Measurements from ENCODE around the gene KCNAB2.

The KCNAB2 gene

GRCh38 chr1:6099787-6100765 lies 54.4 kb downstream of the KCNAB2 start:
- no peak for DNase-seq

DNA sequence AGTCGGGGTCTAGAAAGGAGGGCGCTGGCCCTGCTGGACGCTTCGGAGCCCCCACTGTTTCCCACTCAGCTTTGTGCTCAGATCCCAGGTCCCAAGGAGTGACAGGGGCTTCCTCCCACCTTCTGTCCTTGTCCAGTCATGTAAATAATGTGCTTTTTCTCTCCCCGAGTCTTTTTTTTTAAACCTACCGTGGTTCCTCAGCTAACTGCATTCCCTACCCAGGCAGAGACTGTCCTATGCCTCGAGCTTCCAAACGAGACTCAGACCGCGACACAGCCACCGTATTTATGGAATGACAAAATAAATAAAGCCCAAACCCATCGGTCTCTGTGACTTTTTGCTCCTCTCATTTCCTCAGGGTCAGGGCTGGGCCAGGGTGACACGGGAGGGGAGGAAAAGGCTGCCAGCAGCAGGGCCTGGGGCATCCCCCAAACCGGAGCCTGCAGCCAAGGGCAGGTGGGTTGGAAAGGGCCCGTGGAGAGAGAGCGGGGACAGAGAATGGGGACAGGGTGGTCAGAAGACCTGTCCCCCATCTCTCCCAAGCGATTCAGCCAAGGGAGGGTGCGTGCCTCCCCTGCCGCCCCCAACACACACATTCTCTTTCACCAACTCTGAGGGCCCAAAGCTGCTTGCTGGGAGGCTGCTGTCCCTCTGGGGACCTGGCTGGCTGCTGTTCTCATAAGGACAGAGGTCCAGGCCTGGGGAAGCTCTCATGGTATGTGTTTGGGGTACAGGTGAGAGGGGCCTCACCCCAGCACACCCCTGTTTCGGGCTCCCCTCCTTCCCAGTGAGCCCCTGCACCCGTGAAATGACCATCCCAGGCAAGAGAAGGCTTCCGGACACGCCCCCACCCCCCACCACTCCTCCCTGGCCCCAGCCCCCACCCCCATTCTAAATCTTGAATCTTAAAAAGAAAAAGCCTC lies 55.4 kb downstream of the KCNAB2 start:
- no peak for DNase-seq

DNA sequence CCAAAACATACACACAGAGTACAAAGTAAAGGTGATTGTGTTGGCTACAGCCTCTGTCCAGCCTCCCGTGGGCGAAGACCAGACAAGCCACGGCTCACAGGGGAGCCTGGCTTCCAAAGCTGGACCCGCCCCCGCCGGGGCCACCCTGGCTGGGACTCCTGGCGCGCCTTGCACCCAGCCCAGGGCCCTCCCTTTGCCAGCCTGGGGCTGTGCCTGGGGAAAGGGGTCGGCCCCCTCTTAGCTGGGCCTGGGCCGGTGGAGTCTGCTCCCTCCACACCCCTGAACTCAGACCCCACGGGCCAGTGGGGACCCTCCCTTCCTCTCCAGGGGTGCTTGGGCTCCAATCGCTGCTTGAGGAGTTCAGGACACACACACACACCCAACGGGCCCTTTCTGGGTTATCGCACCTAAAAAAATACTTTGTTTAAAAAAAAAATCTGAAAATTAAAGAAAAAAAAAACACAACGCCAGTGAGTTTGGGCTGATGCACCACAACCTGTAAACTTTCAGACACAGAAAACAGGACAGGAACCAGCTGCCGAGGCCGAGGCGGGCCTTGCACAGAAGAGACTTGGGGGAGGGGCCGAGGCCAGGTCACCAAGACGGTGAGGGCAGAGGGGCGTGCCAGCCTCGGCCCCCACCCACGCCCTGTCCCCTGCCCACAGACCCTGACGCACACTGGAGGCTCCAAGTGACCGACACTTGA lies 56.3 kb downstream of the KCNAB2 start:
- DNase-seq, result no peak

DNA sequence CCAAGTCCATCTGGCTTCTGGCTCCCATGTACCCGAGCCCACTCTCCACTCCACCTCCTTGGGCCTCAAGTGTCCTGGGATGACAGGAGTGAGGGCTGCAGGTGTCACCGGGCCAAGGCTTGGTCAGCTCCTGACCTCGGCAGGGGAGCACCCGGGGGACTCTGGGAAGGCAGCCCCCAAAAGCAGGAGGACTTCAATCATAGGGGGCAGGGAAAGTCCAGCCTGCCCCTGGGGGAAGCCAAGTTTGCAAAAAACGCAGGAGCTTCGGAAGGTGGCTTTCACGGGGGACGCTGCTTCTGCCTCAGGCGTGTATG lies 56.8 kb downstream of the KCNAB2 start:
- no peak for DNase-seq

DNA sequence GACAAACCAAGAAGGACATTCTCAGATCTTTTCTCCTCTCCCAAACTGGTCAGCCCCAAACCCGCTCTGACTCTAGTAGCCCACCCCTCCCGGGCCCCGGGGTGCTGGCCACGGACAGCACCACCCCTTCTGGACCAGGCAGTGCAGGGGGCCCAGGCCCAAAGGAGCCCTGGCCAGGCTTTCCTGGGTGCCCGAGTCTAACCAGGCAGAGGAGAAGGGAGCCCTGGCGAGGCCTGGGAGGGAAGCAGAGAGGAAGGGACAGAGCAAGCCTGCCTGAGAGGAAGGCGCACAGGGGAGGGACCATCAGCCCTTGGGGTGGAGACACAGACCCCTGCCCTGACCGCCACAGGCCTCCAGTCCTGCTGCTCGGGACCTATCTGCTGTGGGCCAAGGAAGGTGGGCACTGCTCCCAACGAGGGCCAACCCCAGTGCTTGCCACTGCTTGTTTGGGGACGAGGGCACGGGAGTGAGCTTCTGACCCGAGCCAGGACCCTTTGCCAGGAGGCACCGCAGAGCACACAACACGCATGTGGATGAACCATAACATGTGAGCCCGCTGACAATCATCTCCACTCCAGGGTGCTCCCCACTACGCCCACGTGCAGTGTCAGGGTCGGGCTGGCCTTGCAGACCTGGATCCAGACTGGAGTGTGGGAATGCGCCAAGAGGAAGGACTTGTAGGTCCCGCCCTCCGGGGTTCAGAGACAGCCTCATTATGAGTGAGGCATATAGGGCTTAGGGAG lies 57.6 kb downstream of the KCNAB2 start:
- DNase-seq, result no peak

DNA sequence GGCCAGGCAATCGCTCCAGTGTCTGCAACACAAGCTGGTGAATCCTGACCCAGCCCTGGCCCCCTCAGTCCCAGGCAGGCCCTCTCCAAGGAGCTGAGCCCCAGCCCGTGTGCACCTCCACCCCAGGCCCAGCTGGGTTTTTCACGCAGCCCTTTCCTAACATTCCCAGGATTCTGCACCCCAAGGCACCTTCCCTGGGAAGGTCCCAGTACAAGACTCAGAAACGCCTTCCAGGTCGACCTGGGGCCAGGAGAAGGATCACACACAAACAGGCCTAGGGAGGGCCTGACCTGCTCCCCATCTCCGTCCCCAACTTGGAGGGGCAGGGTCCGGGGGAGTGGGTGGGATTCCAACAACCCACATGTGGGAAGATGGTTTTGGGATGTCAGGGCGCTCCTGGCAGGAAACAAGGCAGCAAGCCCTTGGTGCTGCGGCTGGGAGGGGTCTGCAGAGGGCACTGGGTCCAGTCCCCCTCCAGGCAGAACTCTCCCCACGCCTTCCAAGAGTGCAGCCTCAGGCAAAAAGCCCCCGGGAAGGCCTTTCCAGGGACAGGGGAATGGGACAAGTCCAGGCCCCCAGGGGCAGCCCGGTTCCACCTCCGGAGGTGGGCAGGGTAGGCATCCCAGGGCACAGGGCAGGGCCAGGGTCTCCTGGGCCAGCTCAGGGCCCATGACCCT lies 58.3 kb downstream of the KCNAB2 start:
- no peak for DNase-seq

- no peak for DNase-seq
Observed at GRCh38 chr1:6104631-6105030, 58.9 kb downstream of the KCNAB2 start.

DNA sequence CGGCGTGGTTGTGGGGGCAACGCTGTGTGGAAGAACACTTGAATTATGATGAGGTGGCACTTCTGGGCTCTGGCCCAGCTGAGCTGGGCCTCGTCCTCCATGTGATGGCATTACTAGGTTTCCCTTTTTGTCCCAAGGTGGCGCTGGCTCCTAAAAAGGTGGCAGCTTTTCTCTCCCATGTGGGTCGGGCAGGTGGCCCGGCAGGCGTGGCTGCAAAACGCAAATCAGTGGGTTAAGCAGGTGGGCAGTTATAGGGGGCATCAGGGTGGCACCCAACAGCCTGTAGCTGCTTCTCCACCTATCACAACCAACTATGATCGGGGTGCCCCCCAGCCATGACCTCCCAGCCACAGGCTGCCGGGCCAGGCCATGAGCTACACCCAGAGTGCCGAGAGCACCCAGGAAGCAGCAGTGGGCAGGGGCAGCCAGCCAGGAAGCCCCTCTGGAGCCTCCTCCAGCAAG lies 59.6 kb downstream of the KCNAB2 start:
- no peak for DNase-seq

- no peak for DNase-seq
Observed at GRCh38 chr1:6105763-6106162, 60.1 kb downstream of the KCNAB2 start.

DNA sequence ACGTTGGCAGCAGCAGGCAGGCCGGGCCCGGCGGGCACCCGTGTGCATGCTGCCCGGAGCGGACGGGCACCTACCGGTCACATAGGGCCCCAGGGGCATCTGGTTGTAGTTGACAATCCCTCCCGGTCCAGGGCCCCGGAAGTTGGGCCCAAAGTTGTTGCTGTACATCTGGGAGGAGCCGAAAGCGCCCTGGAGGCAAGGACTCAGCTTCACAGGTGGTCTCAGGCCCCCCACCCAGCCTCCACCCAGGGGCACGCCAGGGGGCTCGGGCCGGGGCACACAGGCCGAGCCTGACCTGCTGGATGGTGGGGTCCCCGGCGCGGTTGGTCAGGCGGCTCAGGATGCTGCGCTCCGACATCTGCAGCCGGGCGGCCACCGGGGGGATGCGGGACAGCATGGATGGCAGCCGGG lies 60.6 kb downstream of the KCNAB2 start:
- DNase-seq, result no peak

DNA sequence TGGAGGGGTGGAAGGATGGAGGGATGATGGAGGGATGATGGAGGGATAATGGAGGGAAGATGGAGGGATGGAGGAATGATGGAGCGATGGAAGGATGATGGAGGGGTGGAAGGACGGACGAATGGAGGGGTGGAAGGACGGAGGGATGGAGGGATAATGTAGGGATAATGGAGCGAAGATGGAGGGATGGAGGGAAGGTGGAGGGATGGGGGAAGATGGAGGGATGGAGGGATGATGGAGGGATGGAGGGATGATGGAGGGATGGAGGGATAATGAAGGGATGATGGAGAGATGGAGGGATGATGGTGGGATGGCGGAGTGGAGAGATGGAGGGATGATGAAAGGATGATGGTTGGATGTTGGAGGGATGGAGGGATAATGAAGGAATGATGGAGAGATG lies 61.3 kb downstream of the KCNAB2 start:
- no peak for DNase-seq

DNA sequence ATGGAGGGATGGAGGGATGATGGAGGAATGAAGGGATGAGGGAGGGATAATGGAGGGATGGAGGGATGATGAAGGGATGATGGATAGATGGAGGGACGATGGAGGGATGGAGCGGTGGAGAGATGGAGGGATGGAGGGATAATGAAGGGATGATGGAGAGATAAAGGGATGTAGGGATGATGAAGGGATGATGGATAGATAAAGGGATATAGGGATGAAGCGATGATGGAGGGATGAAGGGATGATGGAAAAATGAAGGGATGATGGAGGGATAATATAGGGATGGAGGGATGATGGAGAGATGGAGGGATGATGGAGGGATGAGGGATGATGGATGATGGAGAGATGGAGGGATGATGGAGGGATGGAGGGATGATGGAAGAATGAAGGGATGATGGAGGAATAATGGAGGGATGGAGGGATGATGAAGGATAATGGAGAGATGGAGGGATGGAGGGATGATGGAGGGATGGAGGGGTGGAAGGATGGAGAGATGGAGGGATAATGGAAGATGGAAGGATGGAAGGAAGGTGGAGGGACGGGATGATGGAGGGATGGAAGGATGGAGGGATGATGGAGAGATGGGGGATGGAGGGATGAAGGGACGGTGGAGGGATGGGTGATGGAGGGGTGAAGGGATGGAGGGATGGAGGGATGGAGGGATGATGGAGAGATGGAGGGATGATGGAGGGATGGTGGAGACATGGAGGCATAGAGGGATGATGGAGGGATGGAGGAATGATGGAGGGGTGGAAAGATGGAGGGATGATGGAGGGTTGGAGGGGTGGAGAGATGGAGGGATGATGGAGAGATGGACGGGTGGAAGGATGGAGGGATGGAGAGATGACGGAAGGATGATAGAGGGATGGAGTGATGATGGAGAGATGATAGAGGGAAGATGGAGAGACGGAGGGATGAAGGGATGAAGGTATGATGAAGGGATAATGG lies 62.0 kb downstream of the KCNAB2 start:
- DNase-seq, result no peak

GRCh38 chr1:6108476-6108875 lies 62.8 kb downstream of the KCNAB2 start:
- DNase-seq, result no peak

- no peak for DNase-seq
Observed at GRCh38 chr1:6108937-6109614, 63.4 kb downstream of the KCNAB2 start.

GRCh38 chr1:6109688-6110087 lies 64.0 kb downstream of the KCNAB2 start:
- no peak for DNase-seq

DNA sequence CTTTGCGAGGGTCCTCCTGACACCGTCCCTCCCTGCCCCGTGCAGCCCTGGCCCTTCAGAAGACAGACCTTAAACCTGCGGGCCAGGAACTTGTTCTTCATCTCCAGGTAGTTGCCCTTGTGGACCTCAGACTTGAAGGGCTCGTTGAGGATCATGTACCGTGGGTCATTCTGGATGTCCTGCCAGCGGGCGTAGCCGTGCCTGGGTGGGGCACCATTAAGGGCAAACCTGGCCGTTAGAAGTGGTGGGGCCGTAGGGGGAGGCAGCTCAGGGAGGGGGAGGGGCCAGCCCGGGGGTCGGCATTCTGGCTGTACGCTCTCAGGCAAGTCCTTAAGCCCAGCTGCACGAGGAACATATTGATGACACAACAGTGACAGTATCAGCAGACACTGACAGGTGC lies 64.6 kb downstream of the KCNAB2 start:
- DNase-seq, result no peak

DNA sequence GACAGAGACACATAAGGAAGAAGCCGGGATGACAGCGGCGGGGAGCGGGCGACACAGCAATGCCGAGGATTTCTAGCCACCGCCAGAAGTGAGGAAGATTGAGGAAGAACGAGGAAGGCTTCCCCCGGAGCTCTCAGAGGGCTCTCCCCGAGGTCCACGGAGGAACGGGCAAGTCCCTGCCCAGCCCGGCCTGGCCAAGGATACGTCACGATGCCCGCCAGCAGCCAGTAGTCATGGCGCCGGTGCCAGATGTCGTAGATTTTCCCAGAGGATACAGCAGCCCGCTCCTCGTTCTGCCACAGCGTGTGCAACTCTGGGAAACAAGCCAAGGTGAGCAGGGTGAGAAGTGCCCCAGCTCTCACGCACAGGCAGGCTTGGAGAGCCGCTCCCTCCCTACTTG lies 65.9 kb downstream of the KCNAB2 start:
- no peak for DNase-seq

DNA sequence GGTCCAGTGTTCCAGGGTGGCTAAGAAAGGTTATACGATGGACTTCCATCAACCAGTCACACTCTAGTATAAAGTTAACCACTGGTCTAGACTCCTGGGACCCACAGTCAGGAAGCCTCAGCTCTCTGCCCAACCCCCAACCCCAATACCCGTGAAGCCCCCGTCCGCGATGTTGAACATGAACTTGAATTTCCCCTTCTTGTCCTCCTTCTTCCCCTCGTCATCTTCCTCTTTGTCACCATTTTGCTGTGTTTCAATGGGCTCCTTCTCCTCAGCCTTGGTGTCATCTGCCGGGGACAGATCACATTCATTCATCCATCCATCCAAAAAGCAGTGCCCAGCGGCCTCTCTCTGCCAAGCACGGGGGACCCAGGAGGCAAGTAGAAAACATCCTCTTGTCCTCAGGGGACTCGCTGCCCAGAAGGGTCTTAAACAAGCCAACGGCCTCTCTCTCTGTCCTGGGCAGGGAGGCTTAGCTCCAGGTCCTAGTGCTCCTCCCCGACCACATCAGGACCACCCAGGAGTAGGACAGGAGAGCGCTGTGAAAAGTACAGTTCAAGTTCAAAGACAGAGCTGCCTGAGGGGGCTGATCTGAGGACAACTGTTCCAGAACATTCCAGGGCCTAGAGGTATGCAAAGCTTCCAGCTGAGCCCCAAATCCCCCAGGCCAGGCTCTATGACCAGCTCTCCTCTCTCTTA lies 66.5 kb downstream of the KCNAB2 start:
- no peak for DNase-seq

GRCh38 chr1:6112690-6113005 lies 67.0 kb downstream of the KCNAB2 start:
- no peak for DNase-seq

- no peak for DNase-seq
Observed at GRCh38 chr1:6113116-6113515, 67.4 kb downstream of the KCNAB2 start.
